ENCODE data around the gene RPS3.

DNA sequence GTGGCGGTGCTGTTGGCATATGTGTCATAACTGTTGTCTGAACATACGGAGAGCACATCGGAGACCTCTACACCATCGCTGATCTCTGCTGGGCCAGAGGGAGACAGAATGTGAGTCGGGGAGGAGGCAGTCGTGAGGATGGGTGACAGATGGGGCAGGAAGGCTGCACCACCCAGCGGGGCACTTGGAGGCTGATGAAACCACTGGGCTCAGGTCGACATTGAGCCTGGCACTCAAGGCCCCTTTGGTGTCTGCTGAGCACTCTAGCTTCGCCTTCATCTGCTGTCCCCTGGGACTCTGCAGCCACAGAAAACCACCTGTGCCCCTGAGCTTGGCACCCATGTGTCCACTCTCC lies 36.2 kb downstream of the RPS3 start:
- TF ChIP-seq ZNF184 (tag by site-specific recombination; IDR thresholded peaks at IDR 0.05) (no peak), FEZF1 (tag by site-specific recombination; IDR thresholded peaks at IDR 0.05) (no peak), ZFP3 (tag by site-specific recombination; IDR thresholded peaks at IDR 0.05; ENCODE audit: low read depth) (no peak), ZNF223 (tag by site-specific recombination; IDR thresholded peaks at IDR 0.05) (no peak)
- TF ChIP-seq, protein P1, sequence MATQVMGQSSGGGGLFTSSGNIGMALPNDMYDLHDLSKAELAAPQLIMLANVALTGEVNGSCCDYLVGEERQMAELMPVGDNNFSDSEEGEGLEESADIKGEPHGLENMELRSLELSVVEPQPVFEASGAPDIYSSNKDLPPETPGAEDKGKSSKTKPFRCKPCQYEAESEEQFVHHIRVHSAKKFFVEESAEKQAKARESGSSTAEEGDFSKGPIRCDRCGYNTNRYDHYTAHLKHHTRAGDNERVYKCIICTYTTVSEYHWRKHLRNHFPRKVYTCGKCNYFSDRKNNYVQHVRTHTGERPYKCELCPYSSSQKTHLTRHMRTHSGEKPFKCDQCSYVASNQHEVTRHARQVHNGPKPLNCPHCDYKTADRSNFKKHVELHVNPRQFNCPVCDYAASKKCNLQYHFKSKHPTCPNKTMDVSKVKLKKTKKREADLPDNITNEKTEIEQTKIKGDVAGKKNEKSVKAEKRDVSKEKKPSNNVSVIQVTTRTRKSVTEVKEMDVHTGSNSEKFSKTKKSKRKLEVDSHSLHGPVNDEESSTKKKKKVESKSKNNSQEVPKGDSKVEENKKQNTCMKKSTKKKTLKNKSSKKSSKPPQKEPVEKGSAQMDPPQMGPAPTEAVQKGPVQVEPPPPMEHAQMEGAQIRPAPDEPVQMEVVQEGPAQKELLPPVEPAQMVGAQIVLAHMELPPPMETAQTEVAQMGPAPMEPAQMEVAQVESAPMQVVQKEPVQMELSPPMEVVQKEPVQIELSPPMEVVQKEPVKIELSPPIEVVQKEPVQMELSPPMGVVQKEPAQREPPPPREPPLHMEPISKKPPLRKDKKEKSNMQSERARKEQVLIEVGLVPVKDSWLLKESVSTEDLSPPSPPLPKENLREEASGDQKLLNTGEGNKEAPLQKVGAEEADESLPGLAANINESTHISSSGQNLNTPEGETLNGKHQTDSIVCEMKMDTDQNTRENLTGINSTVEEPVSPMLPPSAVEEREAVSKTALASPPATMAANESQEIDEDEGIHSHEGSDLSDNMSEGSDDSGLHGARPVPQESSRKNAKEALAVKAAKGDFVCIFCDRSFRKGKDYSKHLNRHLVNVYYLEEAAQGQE (tag by site-specific recombination; IDR thresholded peaks at IDR 0.05), result no peak
- TF ChIP-seq, protein P2, sequence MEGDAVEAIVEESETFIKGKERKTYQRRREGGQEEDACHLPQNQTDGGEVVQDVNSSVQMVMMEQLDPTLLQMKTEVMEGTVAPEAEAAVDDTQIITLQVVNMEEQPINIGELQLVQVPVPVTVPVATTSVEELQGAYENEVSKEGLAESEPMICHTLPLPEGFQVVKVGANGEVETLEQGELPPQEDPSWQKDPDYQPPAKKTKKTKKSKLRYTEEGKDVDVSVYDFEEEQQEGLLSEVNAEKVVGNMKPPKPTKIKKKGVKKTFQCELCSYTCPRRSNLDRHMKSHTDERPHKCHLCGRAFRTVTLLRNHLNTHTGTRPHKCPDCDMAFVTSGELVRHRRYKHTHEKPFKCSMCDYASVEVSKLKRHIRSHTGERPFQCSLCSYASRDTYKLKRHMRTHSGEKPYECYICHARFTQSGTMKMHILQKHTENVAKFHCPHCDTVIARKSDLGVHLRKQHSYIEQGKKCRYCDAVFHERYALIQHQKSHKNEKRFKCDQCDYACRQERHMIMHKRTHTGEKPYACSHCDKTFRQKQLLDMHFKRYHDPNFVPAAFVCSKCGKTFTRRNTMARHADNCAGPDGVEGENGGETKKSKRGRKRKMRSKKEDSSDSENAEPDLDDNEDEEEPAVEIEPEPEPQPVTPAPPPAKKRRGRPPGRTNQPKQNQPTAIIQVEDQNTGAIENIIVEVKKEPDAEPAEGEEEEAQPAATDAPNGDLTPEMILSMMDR (tag by site-specific recombination; IDR thresholded peaks at IDR 0.05), result no peak

All from HEK293 (cell line).